ENCODE data around the gene TENM4. TPM values are rescaled to one million over a fixed set of nuclear protein-coding genes. Genes with fewer than 3 reads are reported as not detected.

TENM4 gene
- total RNA-seq, 4 donors from 2014 or later: 1.1 to 2.7 (median 2.0) TPM

- Histone ChIP-seq H3K4me1 (no peaks in the 10 kb centered on the region), H3K9me3 (no peaks in the 10 kb centered on the region), H3K36me3 (no peaks in the 10 kb centered on the region), H3K4me3 (no peak overlapping the region), H3K27ac (no peak overlapping the region), H3K27me3 (no peaks in the 10 kb centered on the region)
- no peak for DNase-seq
- TF ChIP-seq CTCF (IDR thresholded peaks at IDR 0.05) (no peak), POLR2A (IDR thresholded peaks at IDR 0.05) (no peak)
Measured at GRCh38 chr11:78788533-78788932, 652.3 kb downstream of the TENM4 start.

GRCh38 chr11:78787696-78788095 lies 653.1 kb downstream of the TENM4 start:
- TF ChIP-seq CTCF (IDR thresholded peaks at IDR 0.05): no peak
- TF ChIP-seq POLR2A (IDR thresholded peaks at IDR 0.05): no peak
- H3K4me1 ChIP-seq: no peaks in the 10 kb centered on the region
- H3K9me3 ChIP-seq: no peaks in the 10 kb centered on the region
- no peak overlapping the region for H3K4me3 ChIP-seq
- no peak for DNase-seq
- no peak overlapping the region for H3K27ac ChIP-seq
- H3K36me3 ChIP-seq: no peaks in the 10 kb centered on the region
- no peaks in the 10 kb centered on the region for H3K27me3 ChIP-seq

GRCh38 chr11:78786746-78787145 lies 654.1 kb downstream of the TENM4 start:
- no peak for DNase-seq
- Histone ChIP-seq H3K4me3 (no peak overlapping the region), H3K36me3 (no peaks in the 10 kb centered on the region), H3K4me1 (no peaks in the 10 kb centered on the region), H3K27me3 (no peaks in the 10 kb centered on the region), H3K27ac (no peak overlapping the region), H3K9me3 (no peaks in the 10 kb centered on the region)
- TF ChIP-seq CTCF (IDR thresholded peaks at IDR 0.05) (no peak), POLR2A (IDR thresholded peaks at IDR 0.05) (no peak)

- no peaks in the 10 kb centered on the region for H3K36me3 ChIP-seq
- no peaks in the 10 kb centered on the region for H3K4me1 ChIP-seq
- no peak for DNase-seq
- H3K9me3 ChIP-seq: no peaks in the 10 kb centered on the region
- no peak overlapping the region for H3K27ac ChIP-seq
- H3K27me3 ChIP-seq: no peaks in the 10 kb centered on the region
- no peak overlapping the region for H3K4me3 ChIP-seq
- TF ChIP-seq POLR2A (IDR thresholded peaks at IDR 0.05) (no peak), CTCF (IDR thresholded peaks at IDR 0.05) (no peak)
Measured at GRCh38 chr11:78786086-78786485, 654.7 kb downstream of the TENM4 start.

- TF ChIP-seq POLR2A (IDR thresholded peaks at IDR 0.05) (no peak), CTCF (IDR thresholded peaks at IDR 0.05) (no peak)
- no peaks in the 10 kb centered on the region for H3K4me1 ChIP-seq
- H3K4me3 ChIP-seq: no peak overlapping the region
- H3K27ac ChIP-seq: no peak overlapping the region
- H3K9me3 ChIP-seq: no peaks in the 10 kb centered on the region
- no peak for DNase-seq
- H3K27me3 ChIP-seq: no peaks in the 10 kb centered on the region
- H3K36me3 ChIP-seq: no peaks in the 10 kb centered on the region
Measured at GRCh38 chr11:78784321-78785061, 656.3 kb downstream of the TENM4 start.

Data from Peyer's patch (tissue), 4 donors.